SK-N-MC (cell line): ENCODE results near the gene NPIPB4.
"Not testable (repeated sequence)": the region's sequence is repeated elsewhere in the genome, so short reads cannot be mapped to it uniquely, and the experiment has no call there.

ENCODE experiments used
- DNase-seq: peaks from one replicate; pipeline ENCODE4 v3.0.0-alpha.2; 2011; ENCODE audit warnings: low read depth, low spot score
- H3K27ac ChIP-seq: fragments of 200-600 bp; sonication (generic); 2 replicates; pipeline ENCODE4 v1.5.1; 2016; ENCODE audit warnings: mixed run types
- H3K36me3 ChIP-seq: fragments of 200-600 bp; sonication (generic); 2 replicates; pipeline ENCODE4 v1.6.1; 2017; ENCODE audit warnings: antibody characterized with exemption, low read length, mixed read lengths; ENCODE audit not compliant: insufficient read depth
- H3K4me3 ChIP-seq: fragments of 200-600 bp; sonication (generic); 2 replicates; pipeline ENCODE4 v1.5.1; 2016
- H3K9ac ChIP-seq: fragments of 200-600 bp; sonication (generic); 2 replicates; pipeline ENCODE4 v1.8.0; 2017; ENCODE audit warnings: mixed run types, mixed read lengths; ENCODE audit not compliant: insufficient read length
- H3K9me3 ChIP-seq: fragments of 200-600 bp; sonication (generic); 2 replicates; pipeline ENCODE4 v1.6.1; 2017; ENCODE audit warnings: low read depth, mild to moderate bottlenecking, antibody characterized with exemption, low read length, moderate library complexity, mixed read lengths

The NPIPB4 gene

DNA sequence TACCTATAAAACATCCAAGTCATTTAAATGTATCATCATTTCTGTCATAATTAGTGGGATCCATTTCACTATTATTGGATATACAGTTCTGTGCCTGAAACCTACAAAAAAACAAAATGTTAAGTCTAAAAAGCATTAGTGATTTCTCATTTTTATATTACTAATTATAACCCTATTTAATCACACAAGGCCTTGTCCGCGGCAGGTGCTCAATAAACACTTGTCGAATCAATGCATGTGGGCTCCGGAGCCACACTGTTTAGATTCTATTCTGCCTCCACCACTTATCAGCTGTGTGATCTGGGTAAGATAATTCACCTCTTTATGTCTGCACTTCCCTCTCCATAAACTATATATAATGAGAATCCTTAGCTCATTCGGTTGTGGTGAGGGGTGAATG, at the start of gene NPIPB4:
Gene NPIPB4 (minus strand): TSS at position 101 of the 400 bp plus-strand sequence. CDS start 378 bp downstream, outside the sequence.
- not testable (repeated sequence) for H3K4me3 ChIP-seq, H3K27ac ChIP-seq, H3K9ac ChIP-seq, DNase-seq, H3K36me3 ChIP-seq, H3K9me3 ChIP-seq

DNA sequence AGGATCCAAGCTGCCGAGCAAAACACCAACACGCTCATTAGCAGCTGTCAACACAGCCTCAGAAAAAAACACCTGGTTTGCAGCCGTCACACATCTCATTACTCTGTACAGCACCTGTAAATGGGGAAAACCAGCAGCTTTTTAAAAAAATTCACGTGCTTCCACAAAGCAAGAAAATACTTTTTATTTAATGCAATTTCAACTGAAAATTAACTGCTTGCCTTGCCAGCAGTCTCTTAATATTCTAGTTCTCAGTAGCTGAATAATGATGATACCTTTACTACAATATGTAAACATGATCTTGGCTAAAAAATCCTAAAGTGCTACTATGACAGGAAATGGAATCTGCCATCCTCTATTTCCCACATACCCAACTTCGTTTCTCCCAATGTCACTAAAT, 41.4 kb upstream of the NPIPB4 start:
- not testable (repeated sequence) for H3K9ac ChIP-seq, DNase-seq, H3K4me3 ChIP-seq, H3K9me3 ChIP-seq, H3K27ac ChIP-seq, H3K36me3 ChIP-seq

DNA sequence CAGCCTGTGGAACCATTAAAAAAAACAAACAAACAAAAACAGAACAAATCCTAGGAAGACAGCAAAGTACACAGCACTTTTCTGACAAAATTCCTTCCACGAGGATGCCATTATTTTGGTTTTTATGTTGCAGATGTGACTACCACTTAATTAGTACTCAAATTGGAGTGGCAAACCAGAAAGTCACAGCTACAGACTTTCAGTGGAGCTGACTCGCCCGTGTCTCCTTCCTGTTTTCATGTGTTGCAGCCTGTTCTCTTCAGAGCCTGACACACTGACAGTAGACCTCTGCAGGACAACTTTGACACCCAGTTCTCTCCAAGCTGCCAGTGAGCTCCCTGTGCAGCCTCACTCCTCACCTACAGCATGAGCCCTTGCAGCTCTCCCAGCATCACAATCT, 24.4 kb upstream of the NPIPB4 start:
- H3K4me3 ChIP-seq, H3K9me3 ChIP-seq, H3K9ac ChIP-seq, H3K36me3 ChIP-seq, H3K27ac ChIP-seq, DNase-seq: not testable (repeated sequence)

DNA sequence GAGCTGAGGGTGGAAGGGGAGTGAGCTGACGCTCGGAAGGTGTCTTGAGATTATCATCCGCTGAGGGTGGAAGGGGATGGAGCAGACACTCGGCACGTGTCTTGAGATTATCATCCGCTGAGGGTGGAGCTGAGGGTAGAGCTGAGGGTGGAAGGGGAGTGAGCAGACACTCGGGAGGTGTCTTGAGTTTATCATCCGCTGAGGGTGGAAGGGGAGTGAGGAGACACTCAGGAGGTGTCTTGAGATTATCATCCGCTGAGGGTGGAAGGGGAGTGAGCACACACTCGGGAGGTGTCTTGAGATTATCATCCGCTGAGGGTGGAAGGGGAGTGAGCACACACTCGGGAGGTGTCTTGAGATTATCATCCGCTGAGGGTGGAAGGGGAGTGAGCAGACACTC, 20.4 kb downstream of the NPIPB4 start:
- H3K27ac ChIP-seq, H3K9ac ChIP-seq, H3K36me3 ChIP-seq, H3K9me3 ChIP-seq, H3K4me3 ChIP-seq, DNase-seq: not testable (repeated sequence)

DNA sequence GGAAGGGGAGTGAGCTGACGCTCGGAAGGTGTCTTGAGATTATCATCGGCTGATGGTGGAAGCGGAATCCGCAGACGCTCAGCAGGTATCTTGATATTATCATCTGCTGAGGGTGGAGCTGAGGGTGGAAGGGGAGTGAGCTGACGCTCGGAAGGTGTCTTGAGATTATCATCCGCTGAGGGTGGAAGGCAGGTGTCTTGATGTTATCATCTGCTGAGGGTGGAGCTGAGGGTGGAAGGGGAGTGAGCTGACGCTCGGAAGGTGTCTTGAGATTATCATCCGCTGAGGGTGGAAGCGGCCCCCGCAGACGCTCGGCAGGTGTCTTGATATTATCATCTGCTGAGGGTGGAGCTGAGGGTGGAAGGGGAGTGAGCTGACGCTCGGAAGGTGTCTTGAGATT, 21.2 kb downstream of the NPIPB4 start:
- not testable (repeated sequence) for H3K9me3 ChIP-seq, H3K9ac ChIP-seq, H3K36me3 ChIP-seq, DNase-seq, H3K4me3 ChIP-seq, H3K27ac ChIP-seq

DNA sequence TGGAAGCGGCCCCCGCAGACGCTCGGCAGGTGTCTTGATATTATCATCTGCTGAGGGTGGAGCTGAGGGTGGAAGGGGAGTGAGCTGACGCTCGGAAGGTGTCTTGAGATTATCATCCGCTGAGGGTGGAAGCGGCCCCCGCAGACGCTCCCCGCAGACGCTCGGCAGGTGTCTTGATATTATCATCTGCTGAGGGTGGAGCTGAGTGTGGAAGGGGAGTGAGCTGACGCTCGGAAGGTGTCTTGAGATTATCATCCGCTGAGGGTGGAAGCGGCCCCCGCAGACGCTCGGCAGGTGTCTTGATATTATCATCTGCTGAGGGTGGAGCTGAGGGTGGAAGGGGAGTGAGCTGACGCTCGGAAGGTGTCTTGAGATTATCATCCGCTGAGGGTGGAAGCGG, 21.8 kb downstream of the NPIPB4 start:
- not testable (repeated sequence) for H3K36me3 ChIP-seq, H3K27ac ChIP-seq, H3K9me3 ChIP-seq, H3K9ac ChIP-seq, H3K4me3 ChIP-seq, DNase-seq

DNA sequence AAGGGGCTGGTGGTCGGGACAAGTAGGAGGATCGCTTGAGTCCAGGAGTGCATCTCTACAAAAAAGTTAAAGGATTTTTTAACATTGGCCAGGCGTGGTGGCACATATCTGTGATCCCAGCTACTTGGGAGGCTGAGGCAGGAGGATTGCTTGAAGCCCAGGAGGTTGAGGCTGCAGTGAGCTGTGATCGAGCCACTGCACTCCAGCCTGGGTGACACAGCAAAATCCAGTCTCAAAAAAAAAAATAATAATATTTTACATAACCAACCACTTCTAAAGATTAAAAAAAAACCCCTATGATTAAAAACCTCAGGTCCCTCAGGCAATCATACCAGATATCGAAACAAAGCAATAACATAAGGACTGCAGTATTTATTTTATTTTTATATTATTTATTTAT, 23.3 kb downstream of the NPIPB4 start:
- not testable (repeated sequence) for H3K27ac ChIP-seq, H3K4me3 ChIP-seq, H3K9me3 ChIP-seq, DNase-seq, H3K36me3 ChIP-seq, H3K9ac ChIP-seq

DNA sequence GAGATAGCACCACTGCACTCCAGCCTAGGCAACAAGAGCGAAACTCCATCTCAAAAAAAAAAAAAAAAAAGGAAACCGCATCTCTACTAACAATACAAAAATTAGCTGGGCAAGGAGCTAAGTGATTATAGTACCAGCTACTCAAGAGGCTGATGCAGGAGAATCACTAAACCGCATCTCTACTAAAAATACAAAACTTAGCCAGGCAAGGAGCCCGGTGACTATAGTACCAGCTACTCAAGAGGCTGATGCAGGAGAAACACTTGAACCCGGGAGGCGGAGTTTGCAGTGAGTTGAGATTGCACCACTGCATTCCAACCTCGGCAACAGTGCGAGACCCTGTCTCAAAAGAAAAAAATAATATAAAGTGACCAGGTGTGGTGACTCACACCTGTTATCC, 27.6 kb downstream of the NPIPB4 start:
- H3K4me3 ChIP-seq, H3K9me3 ChIP-seq, H3K27ac ChIP-seq, H3K36me3 ChIP-seq, DNase-seq, H3K9ac ChIP-seq: not testable (repeated sequence)

DNA sequence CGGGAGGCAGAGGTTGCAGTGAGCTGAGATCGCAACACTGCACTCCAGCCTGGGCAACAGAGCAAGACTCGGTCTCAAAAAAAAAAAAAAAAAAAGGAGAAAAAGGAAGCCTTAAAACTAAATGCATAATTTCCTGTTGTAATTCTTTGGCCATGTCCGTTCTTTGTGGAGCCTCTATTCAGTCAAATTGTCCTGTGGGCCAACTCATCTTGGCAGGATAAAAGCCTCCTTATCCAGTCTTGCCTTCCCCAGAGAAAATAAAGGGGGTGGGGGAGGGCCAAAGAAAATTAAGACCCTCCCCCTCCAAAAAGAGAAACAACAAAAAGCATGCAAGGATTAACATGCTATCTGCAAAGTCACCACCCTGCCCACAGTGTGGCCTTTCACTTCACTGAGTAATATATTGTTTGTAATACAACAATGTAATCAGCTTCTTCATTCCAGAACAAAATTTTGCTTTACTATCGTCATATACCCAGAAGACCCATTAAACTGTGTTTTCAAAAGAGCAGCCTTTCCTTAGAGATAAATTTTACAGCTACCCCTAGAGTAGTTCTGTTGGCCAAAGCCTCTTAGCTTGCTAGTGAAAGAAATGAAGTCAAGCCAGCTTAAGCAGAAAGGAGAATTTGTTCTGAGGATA, 31.4 kb downstream of the NPIPB4 start:
- H3K9me3 ChIP-seq, H3K4me3 ChIP-seq, H3K9ac ChIP-seq, H3K27ac ChIP-seq, H3K36me3 ChIP-seq, DNase-seq: not testable (repeated sequence)

DNA sequence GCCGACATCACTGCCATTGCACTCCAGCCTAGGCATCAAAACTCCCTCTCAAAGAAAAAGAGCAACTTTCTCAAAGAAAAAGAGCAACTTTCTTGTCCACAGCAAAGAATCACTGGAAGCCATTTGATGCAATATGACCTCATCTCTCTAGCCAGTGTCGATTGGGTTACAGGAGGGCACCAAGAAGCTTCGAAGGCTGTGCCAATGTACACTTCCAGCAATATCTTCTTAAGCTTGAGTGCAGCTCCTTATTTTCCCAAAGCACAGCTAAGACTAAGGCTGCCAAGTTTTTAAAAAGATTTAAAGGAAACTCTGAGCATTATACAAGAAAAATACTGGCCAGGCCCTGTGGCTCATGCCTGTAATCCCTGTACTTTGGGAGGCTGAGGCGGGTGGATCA, 32.0 kb downstream of the NPIPB4 start:
- not testable (repeated sequence) for H3K9me3 ChIP-seq, H3K27ac ChIP-seq, H3K36me3 ChIP-seq, H3K9ac ChIP-seq, H3K4me3 ChIP-seq, DNase-seq

DNA sequence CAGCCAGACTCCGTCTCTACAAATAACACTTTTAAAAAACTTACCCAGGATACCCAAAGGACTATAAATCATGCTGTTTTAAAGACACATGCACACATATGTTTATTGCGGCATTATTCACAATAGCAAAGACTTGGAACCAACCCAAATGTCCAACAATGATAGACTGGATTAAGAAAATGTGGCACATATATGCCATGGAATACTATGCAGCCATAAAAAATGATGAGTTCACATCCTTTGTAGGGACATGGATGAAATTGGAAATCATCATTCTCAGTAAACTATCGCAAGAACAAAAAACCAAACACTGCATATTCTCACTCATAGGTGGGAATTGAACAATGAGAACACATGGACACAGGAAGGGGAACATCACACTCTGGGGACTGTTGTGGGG, 34.3 kb downstream of the NPIPB4 start:
- not testable (repeated sequence) for H3K4me3 ChIP-seq, H3K9me3 ChIP-seq, DNase-seq, H3K36me3 ChIP-seq, H3K9ac ChIP-seq, H3K27ac ChIP-seq

DNA sequence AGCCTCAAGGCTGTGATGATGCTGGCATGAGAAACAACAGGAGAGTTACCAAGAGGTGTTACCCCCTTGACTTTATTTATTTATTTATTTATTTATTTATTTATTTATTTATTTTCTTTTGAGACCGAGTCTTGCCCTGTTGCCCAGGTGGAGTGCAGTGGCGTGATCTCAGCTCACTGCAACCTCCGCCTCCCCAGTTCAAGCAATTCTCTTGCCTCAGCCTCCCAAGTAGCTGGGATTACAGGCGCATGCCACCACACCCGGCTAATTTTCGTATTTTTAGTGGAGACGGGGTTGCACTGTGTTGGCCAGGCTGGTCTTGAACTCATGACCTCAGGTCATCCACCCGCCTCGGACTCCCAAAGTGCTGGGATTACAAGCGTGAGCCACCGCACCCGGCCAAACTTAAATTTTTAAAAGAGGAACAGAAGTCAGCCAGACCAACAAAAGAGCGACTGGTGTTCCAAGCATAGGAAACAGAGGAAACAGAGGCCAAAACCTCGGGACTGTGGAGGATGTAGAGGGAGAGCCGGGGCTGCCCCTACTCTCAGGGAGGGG, 36.6 kb downstream of the NPIPB4 start:
- H3K36me3 ChIP-seq, DNase-seq, H3K9me3 ChIP-seq, H3K27ac ChIP-seq: not testable (repeated sequence)
- H3K9ac ChIP-seq, result peak overlapping the region; percentile 86
- peak overlapping the region; percentile 89 for H3K4me3 ChIP-seq
